H9 (cell line): ENCODE data around the gene MGAT4B. TPM values are rescaled to one million over a fixed set of nuclear protein-coding genes. Genes with fewer than 3 reads are reported as not detected.

Experiments used
- DNase-seq: peaks from one replicate; pipeline ENCODE4 v3.0.0-alpha.2; 2017
- H2AFZ ChIP-seq: one replicate; pipeline ENCODE4 v1.6.1; 2013; ENCODE audit warnings: mild to moderate bottlenecking, low read length, control low read depth, moderate library complexity
- H2AK5ac ChIP-seq: 2 replicates; pipeline ENCODE4 v1.6.1; 2013; ENCODE audit warnings: low read length, control low read depth, mixed read lengths; ENCODE audit not compliant: insufficient read length
- H2BK120ac ChIP-seq: one replicate; pipeline ENCODE4 v1.6.1; 2013; ENCODE audit warnings: low read depth, mild to moderate bottlenecking, low read length, control low read depth, inconsistent platforms; ENCODE audit not compliant: poor library complexity, severe bottlenecking
- H2BK12ac ChIP-seq: 2 replicates; pipeline ENCODE4 v1.6.1; 2013; ENCODE audit warnings: low read length, control low read depth, mixed read lengths, low read depth; ENCODE audit not compliant: insufficient read length
- H2BK15ac ChIP-seq: 2 replicates; pipeline ENCODE4 v1.6.1; 2013; ENCODE audit warnings: low read depth, low read length, control low read depth
- H2BK20ac ChIP-seq: one replicate; pipeline ENCODE4 v1.6.1; 2013; ENCODE audit warnings: low read depth, mild to moderate bottlenecking, low read length, control low read depth, inconsistent platforms; ENCODE audit not compliant: poor library complexity, severe bottlenecking
- H2BK5ac ChIP-seq: 2 replicates; pipeline ENCODE4 v1.6.1; 2013; ENCODE audit warnings: low read length, control low read depth, mixed read lengths; ENCODE audit not compliant: insufficient read length
- H3K14ac ChIP-seq: 2 replicates; pipeline ENCODE4 v1.6.1; 2013; ENCODE audit warnings: low read length, control low read depth; ENCODE audit not compliant: insufficient read depth
- H3K18ac ChIP-seq: 2 replicates; pipeline ENCODE4 v1.6.1; 2013; ENCODE audit warnings: low read depth, mild to moderate bottlenecking, mixed read lengths, low read length, control low read depth; ENCODE audit not compliant: insufficient read length
- H3K23ac ChIP-seq: 2 replicates; pipeline ENCODE4 v1.6.1; 2013; ENCODE audit warnings: low read length, control low read depth, mixed read lengths, low read depth; ENCODE audit not compliant: insufficient read length
- H3K23me2 ChIP-seq: 2 replicates; pipeline ENCODE4 v1.6.1; 2013; ENCODE audit warnings: low read depth, mild to moderate bottlenecking, mixed read lengths, low read length, control low read depth; ENCODE audit not compliant: insufficient read length, poor library complexity, severe bottlenecking
- H3K27ac ChIP-seq: 2 replicates; pipeline ENCODE4 v1.5.1; 2013; ENCODE audit warnings: low read length, control low read depth, mixed read lengths, low read depth; ENCODE audit not compliant: insufficient read length
- H3K27me3 ChIP-seq: 2 replicates; pipeline ENCODE4 v1.6.1; 2013; ENCODE audit warnings: low read length, control low read depth, inconsistent platforms; ENCODE audit not compliant: insufficient read depth
- H3K4ac ChIP-seq: 2 replicates; pipeline ENCODE4 v1.6.1; 2013; ENCODE audit warnings: low read depth, mild to moderate bottlenecking, control low read depth, inconsistent platforms, low read length, moderate library complexity
- H3K4me1 ChIP-seq: 2 replicates; pipeline ENCODE4 v1.6.1; 2013; ENCODE audit warnings: low read length, control low read depth, inconsistent platforms; ENCODE audit not compliant: insufficient read depth
- H3K4me2 ChIP-seq: 2 replicates; pipeline ENCODE4 v1.6.1; 2013; ENCODE audit warnings: low read length, control low read depth, mixed read lengths; ENCODE audit not compliant: insufficient read length, insufficient read depth
- H3K56ac ChIP-seq: 2 replicates; pipeline ENCODE4 v1.6.1; 2013; ENCODE audit warnings: low read depth, mild to moderate bottlenecking, mixed read lengths, low read length, control low read depth; ENCODE audit not compliant: insufficient read length
- H3K79me1 ChIP-seq: 2 replicates; pipeline ENCODE4 v1.6.1; 2013; ENCODE audit warnings: low read depth, mild to moderate bottlenecking, moderate library complexity, low read length, control low read depth, inconsistent platforms; ENCODE audit not compliant: insufficient read depth, poor library complexity, severe bottlenecking
- H3K79me2 ChIP-seq: 2 replicates; pipeline ENCODE4 v1.6.1; 2013; ENCODE audit warnings: low read length, control low read depth, inconsistent platforms; ENCODE audit not compliant: insufficient read depth
- H3K9ac ChIP-seq: 2 replicates; pipeline ENCODE4 v1.6.1; 2013; ENCODE audit warnings: low read length, control low read depth, mixed read lengths; ENCODE audit not compliant: insufficient read length; ENCODE audit errors: extremely low read depth
- H3K9me3 ChIP-seq: one replicate; pipeline ENCODE4 v1.6.1; 2013; ENCODE audit warnings: low read depth, low read length, inconsistent platforms; ENCODE audit not compliant: control insufficient read depth
- H3T11ph ChIP-seq: one replicate; pipeline ENCODE4 v1.6.1; 2013; ENCODE audit warnings: mild to moderate bottlenecking, low read length, control low read depth, inconsistent platforms
- H4K20me1 ChIP-seq: one replicate; pipeline ENCODE4 v1.6.1; 2013; ENCODE audit not compliant: control insufficient read depth, insufficient read length, insufficient read depth
- H4K5ac ChIP-seq: 2 replicates; pipeline ENCODE4 v1.6.1; 2013; ENCODE audit warnings: low read depth, mild to moderate bottlenecking, mixed read lengths, low read length, control low read depth; ENCODE audit not compliant: insufficient read length
- H4K8ac ChIP-seq: replicated peaks from 2 replicates; pipeline ENCODE4 v1.6.1; 2013; ENCODE audit warnings: low read length, control low read depth, mixed read lengths, low read depth; ENCODE audit not compliant: insufficient read length
- H4K91ac ChIP-seq: 2 replicates; pipeline ENCODE4 v1.6.1; 2013; ENCODE audit warnings: low read depth, mild to moderate bottlenecking, moderate library complexity, mixed read lengths, low read length, control low read depth; ENCODE audit not compliant: insufficient read length
- H3K27ac Mint-ChIP-seq, 3 experiments: 2 replicates in 2 of 3; 3 replicates in 1 of 3; pipeline ENCODE4 v1.8.0; 2020 to 2021; ENCODE audit warnings: mixed read lengths in 3 of 3, mild to moderate bottlenecking in 1 of 3, moderate library complexity in 1 of 3
- H3K27me3 Mint-ChIP-seq: 2 replicates; pipeline ENCODE4 v1.8.0; 2021; ENCODE audit warnings: low read depth, mild to moderate bottlenecking, moderate library complexity, mixed read lengths
- H3K36me3 Mint-ChIP-seq, 3 experiments: 2 replicates in 2 of 3; 3 replicates in 1 of 3; pipeline ENCODE4 v1.8.0; 2020 to 2021; ENCODE audit warnings: low read depth in 3 of 3, mixed read lengths in 3 of 3; ENCODE audit not compliant: insufficient read depth in 1 of 3
- H3K4me1 Mint-ChIP-seq, 2 experiments: 2 replicates each; pipeline ENCODE4 v1.8.0; 2020; ENCODE audit warnings: mixed read lengths in 2 of 2
- H3K4me3 Mint-ChIP-seq, 2 experiments: 2 replicates in 1 of 2; 3 replicates in 1 of 2; pipeline ENCODE4 v1.8.0; 2020 to 2021; ENCODE audit warnings: mild to moderate bottlenecking in 2 of 2, mixed read lengths in 2 of 2, moderate library complexity in 1 of 2
- H3K9me3 Mint-ChIP-seq, 2 experiments: 2 replicates in 1 of 2; 3 replicates in 1 of 2; pipeline ENCODE4 v1.8.0; 2020; ENCODE audit warnings: mild to moderate bottlenecking in 2 of 2, mixed read lengths in 2 of 2, moderate library complexity in 1 of 2
- CTCF ChIP-seq: fragments of 200-600 bp; sonication (generic); conservative IDR thresholded peaks from 3 replicates; pipeline ENCODE4 v1.8.0; 2021; ENCODE audit warnings: antibody characterized with exemption, mild to moderate bottlenecking
- WGBS: extraction: QIAGEN DNeasy Blood & Tissue Kit; methylation state at CpG from one replicate; pipeline ENCODE4 v1.1.7; 2013; ENCODE audit warnings: missing lambda C conversion rate, low lambda C conversion rate, mixed read lengths; ENCODE audit not compliant: insufficient read length; ENCODE audit errors: extremely low coverage; 5-methylcytosine and 5-hydroxymethylcytosine counted together
- total RNA-seq: library from RNA; stranded (reverse); gene quantifications from 2 replicates; pipeline ENCODE4 v1.2.1, GENCODE V29; 2021

The MGAT4B gene
- total RNA-seq, 1 experiment from 2014 or later = 147 TPM

- H3K27me3 ChIP-seq = no peaks in the 10 kb centered on the region
- peaks cover 5% of the 10 kb centered on the region for H3K23me2 ChIP-seq
- H2BK15ac ChIP-seq = no peak overlapping the region
- H4K20me1 ChIP-seq = no peaks in the 10 kb centered on the region
- H3K79me1 ChIP-seq = peaks cover 5% of the 10 kb centered on the region
- H2BK120ac ChIP-seq = no peak overlapping the region
- no peak overlapping the region for H4K91ac ChIP-seq
- peak overlapping the region in 1 of 2 experiments; percentile 6; a peak in 1 of 5 replicates for H3K4me3 Mint-ChIP-seq
- whole genome bisulfite sequencing = no CpG with 5 or more reads among the region's 67 CpGs
- H3K9me3 ChIP-seq = no peaks in the 10 kb centered on the region
- H3K4ac ChIP-seq = no peak overlapping the region
- no peak overlapping the region for H3K18ac ChIP-seq
- no peak overlapping the region for H4K8ac ChIP-seq
- H3K9me3 Mint-ChIP-seq = no peaks in the 10 kb centered on the region
- no peak overlapping the region for H3K4me2 ChIP-seq
- no peak overlapping the region for H2BK12ac ChIP-seq
- H3K27ac ChIP-seq = no peak overlapping the region
- H3K23ac ChIP-seq = no peak overlapping the region
- no peak overlapping the region for H3K9ac ChIP-seq
- H2BK5ac ChIP-seq = no peak overlapping the region
- H2AFZ ChIP-seq = no peak overlapping the region
- H4K5ac ChIP-seq = no peak overlapping the region
- no peak overlapping the region for H3T11ph ChIP-seq
- H3K27ac Mint-ChIP-seq = peak overlapping the region in 1 of 3 experiments; percentile 85; a peak in 1 of 7 replicates
- H3K56ac ChIP-seq = no peak overlapping the region
- peaks cover 4% of the 10 kb centered on the region for H3K27me3 Mint-ChIP-seq
- peak; percentile 84 for TF ChIP-seq CTCF
- no peaks in the 10 kb centered on the region for H3K4me1 ChIP-seq
- H3K14ac ChIP-seq = no peak overlapping the region; the same call in 1 of the 2 replicates
- H2BK20ac ChIP-seq = no peak overlapping the region
- peaks cover 33 to 39% of the 10 kb centered on the region in 2 experiments for H3K4me1 Mint-ChIP-seq
- no peaks in the 10 kb centered on the region; the same call in 1 of the 2 replicates for H3K79me2 ChIP-seq
- no peak overlapping the region for H2AK5ac ChIP-seq
- peaks cover 21 to 45% (median 38%) of the 10 kb centered on the region in 3 experiments; a peak in 6 of 7 replicates for H3K36me3 Mint-ChIP-seq
- peak; percentile 88 for DNase-seq
Observed at GRCh38 chr5:179801304-179802206, 5.1 kb downstream of the MGAT4B start.
